ENCODE data around the gene KCTD12. TPM values are rescaled to one million over a fixed set of nuclear protein-coding genes. Genes with fewer than 3 reads are reported as not detected.

KCTD12 gene
- total RNA-seq, 1 donor from 2014 or later, result 3.7 TPM

DNA sequence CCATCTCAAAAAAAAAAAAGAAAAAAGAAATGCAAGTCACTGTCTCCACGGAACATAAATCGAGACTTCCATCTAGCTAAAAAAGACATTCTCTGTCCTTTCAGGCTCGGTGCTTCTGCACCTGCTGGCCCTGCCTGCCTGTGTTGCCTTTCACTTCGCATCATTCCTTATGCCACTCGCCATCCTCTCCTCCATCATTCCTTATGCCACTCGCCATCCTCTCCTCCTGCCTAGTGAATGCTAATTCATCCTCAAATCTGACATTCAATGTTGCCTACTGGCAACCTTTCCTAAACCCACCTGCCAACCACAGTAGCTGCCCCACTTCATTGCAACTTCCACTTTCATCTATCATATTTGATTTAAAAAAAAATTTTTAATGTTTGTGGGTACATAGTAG is 36.7 kb downstream of the KCTD12 start:
- TF ChIP-seq, protein P1, sequence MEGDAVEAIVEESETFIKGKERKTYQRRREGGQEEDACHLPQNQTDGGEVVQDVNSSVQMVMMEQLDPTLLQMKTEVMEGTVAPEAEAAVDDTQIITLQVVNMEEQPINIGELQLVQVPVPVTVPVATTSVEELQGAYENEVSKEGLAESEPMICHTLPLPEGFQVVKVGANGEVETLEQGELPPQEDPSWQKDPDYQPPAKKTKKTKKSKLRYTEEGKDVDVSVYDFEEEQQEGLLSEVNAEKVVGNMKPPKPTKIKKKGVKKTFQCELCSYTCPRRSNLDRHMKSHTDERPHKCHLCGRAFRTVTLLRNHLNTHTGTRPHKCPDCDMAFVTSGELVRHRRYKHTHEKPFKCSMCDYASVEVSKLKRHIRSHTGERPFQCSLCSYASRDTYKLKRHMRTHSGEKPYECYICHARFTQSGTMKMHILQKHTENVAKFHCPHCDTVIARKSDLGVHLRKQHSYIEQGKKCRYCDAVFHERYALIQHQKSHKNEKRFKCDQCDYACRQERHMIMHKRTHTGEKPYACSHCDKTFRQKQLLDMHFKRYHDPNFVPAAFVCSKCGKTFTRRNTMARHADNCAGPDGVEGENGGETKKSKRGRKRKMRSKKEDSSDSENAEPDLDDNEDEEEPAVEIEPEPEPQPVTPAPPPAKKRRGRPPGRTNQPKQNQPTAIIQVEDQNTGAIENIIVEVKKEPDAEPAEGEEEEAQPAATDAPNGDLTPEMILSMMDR (conservative IDR thresholded peaks at IDR 0.05; ENCODE audit: low read depth, low read length), result no peak
- DNase-seq (ENCODE audit: low read depth), result no peak
- H3K4me3 ChIP-seq (ENCODE audit: low read depth, low read length), result no peak overlapping the region

DNA sequence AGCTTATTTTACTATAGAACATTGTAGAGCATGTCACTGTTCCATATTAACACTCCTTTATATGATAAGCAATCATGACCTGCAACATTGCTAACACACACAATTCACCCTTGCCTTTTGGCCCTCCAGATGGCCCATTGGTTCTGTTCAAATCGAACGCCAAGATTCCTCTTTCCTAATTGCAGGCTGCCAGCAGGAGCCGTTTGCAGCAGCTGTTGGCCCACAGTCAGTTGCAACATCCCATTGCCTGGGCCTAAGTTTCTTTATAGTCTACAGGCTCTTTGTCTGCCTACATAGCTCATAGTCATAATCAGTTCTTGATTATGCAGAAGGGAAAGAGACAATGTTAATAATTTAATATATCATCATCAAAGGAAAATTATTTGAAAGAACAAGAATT is 37.6 kb downstream of the KCTD12 start:
- DNase-seq (ENCODE audit: low read depth), result no peak
- no peak overlapping the region for H3K4me3 ChIP-seq (ENCODE audit: low read depth, low read length)
- TF ChIP-seq, protein P1 (conservative IDR thresholded peaks at IDR 0.05; ENCODE audit: low read depth, low read length), result no peak

DNA sequence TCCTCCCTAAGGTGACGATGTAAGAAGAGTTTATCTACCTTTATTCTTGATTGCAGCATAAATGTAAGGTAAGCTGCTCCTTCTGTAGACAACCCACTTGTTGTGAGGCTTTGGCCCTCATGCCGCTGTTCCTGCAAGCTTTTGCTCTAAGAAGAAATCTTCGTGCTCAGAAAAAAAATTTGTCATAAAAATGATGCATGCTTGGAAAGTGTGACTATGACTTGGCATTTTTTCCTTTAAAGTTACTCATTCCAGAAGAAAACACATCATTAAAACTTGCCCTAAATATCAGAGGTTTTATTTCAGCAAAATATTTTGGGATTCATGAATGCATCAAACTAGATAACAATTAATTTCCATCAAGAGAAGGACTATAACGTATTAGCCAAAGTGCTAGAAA is 39.8 kb downstream of the KCTD12 start:
- no peak for DNase-seq (ENCODE audit: low read depth)
- H3K4me3 ChIP-seq (ENCODE audit: low read depth, low read length), result no peak overlapping the region
- TF ChIP-seq, protein P1 (conservative IDR thresholded peaks at IDR 0.05; ENCODE audit: low read depth, low read length), result no peak

DNA sequence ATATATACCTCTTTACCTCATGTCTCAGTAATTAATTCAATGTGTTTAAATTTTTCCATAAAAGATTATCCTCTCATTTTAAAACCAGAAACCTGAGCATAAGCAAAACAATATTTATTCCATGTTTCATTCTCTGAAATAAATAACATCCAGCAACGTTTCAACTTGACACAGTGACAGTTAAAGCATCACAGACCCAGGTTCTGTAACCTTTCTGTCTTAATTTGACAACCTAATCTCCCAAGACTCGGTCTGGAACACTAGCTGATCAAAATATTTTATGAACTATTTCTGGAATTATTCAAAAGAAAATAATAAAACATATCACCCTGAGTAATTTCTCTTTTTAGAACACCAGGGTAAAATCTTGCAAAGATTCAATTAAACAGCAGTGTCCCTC is 40.3 kb downstream of the KCTD12 start:
- DNase-seq (ENCODE audit: low read depth), result no peak
- H3K4me3 ChIP-seq (ENCODE audit: low read depth, low read length), result no peak overlapping the region
- TF ChIP-seq, protein P1 (conservative IDR thresholded peaks at IDR 0.05; ENCODE audit: low read depth, low read length), result no peak

DNA sequence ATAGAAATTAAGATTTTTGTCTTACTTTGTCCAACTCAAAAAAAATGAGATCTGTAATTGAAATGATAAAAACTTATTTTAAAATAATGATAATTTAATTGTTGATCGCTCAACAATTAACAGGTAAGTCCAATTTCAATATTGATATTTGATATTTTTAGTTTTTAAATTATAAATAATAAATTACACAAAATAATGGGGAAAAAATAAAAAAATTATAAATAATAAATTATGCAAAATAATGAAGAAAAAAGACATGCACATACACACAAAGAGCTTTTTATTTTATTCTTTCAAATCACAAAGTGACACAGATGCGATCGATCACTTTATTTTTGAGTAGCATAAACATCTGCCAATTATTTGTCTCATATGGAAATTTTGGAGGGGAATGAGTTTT is 40.8 kb downstream of the KCTD12 start:
- no peak for DNase-seq (ENCODE audit: low read depth)
- H3K4me3 ChIP-seq (ENCODE audit: low read depth, low read length), result no peak overlapping the region
- TF ChIP-seq, protein P1 (conservative IDR thresholded peaks at IDR 0.05; ENCODE audit: low read depth, low read length), result no peak

DNA sequence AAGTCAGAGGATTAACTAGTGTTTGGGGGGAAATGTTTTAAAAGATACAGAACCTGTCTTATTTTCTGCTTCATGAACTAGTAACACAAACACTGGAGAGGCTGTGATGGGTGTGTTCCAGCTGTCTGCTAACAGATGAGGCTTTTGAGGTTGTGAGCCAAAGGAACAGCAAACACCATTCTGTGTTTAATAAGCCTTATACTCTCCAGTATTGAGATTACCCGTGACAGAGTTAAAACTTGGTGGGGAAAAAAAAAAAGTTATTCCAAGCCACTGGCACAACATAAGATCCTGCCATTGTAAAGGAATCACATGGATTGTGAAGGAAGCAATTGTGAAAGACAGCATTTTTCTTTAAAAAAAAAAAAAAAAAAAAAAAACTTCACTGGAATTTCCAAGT is 48.4 kb downstream of the KCTD12 start:
- DNase-seq (ENCODE audit: low read depth), result no peak
- H3K4me3 ChIP-seq (ENCODE audit: low read depth, low read length), result no peak overlapping the region
- TF ChIP-seq, protein P1 (conservative IDR thresholded peaks at IDR 0.05; ENCODE audit: low read depth, low read length), result no peak

DNA sequence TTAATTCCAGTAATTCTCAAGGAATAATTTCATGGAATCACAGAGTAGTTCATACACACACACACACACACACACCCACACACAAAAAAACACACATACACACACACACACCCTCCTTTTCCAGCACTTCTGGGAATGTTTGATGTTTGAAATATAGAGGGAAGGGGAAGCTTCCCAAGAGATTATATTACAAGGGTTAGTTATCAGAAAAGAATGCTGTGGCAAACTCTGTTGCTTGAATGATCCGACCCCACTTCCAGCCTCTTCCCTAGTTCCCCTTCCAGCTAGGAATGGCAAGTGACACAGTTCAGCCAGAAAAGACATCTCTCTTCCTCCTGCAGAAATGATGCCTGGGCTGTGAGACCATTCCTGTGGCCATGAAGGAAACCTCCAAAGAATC is 49.9 kb downstream of the KCTD12 start:
- TF ChIP-seq, protein P1 (conservative IDR thresholded peaks at IDR 0.05; ENCODE audit: low read depth, low read length), result no peak
- DNase-seq (ENCODE audit: low read depth), result no peak
- H3K4me3 ChIP-seq (ENCODE audit: low read depth, low read length), result no peak overlapping the region

All from epithelial cell of proximal tubule (primary cell).